ENCODE measurements around the gene TAAR5. TPM values are rescaled to one million over a fixed set of nuclear protein-coding genes. Genes with fewer than 3 reads are reported as not detected.

The TAAR5 gene
- polyA plus RNA-seq, 1 experiment = not detected

GRCh38 chr6:132623106-132623845 is 33.7 kb upstream of the TAAR5 start:
- Histone ChIP-seq H3K4me3 (ENCODE audit: low read depth, low read length) (no peak overlapping the region), H3K27me3 (ENCODE audit: control insufficient read depth, insufficient read depth, low read length) (no peaks in the 10 kb centered on the region), H3K36me3 (ENCODE audit: control insufficient read depth, insufficient read depth, low read length) (no peaks in the 10 kb centered on the region)
- TF ChIP-seq, protein P1, sequence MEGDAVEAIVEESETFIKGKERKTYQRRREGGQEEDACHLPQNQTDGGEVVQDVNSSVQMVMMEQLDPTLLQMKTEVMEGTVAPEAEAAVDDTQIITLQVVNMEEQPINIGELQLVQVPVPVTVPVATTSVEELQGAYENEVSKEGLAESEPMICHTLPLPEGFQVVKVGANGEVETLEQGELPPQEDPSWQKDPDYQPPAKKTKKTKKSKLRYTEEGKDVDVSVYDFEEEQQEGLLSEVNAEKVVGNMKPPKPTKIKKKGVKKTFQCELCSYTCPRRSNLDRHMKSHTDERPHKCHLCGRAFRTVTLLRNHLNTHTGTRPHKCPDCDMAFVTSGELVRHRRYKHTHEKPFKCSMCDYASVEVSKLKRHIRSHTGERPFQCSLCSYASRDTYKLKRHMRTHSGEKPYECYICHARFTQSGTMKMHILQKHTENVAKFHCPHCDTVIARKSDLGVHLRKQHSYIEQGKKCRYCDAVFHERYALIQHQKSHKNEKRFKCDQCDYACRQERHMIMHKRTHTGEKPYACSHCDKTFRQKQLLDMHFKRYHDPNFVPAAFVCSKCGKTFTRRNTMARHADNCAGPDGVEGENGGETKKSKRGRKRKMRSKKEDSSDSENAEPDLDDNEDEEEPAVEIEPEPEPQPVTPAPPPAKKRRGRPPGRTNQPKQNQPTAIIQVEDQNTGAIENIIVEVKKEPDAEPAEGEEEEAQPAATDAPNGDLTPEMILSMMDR (IDR thresholded peaks at IDR 0.05; ENCODE audit: insufficient read depth, low read depth, low read length) = no peak
- CTCF ChIA-PET = no interaction called here
- no peak for DNase-seq (ENCODE audit: low read depth)
- POLR2A ChIA-PET = interaction anchor here (0.6 kb wide), 1 partner anchor 41 kb away, joined by 6 read pairs; no protein-coding TSS in a partner anchor

GRCh38 chr6:132616677-132617076 is 27.1 kb upstream of the TAAR5 start:
- no peaks in the 10 kb centered on the region for H3K27me3 ChIP-seq (ENCODE audit: control insufficient read depth, insufficient read depth, low read length)
- DNase-seq (ENCODE audit: low read depth) = no peak
- H3K4me3 ChIP-seq (ENCODE audit: low read depth, low read length) = no peak overlapping the region
- ChIA-PET CTCF (no interaction called here), POLR2A (no interaction called here)
- no peaks in the 10 kb centered on the region for H3K36me3 ChIP-seq (ENCODE audit: control insufficient read depth, insufficient read depth, low read length)
- TF ChIP-seq, protein P1 (IDR thresholded peaks at IDR 0.05; ENCODE audit: insufficient read depth, low read depth, low read length) = no peak

DNA sequence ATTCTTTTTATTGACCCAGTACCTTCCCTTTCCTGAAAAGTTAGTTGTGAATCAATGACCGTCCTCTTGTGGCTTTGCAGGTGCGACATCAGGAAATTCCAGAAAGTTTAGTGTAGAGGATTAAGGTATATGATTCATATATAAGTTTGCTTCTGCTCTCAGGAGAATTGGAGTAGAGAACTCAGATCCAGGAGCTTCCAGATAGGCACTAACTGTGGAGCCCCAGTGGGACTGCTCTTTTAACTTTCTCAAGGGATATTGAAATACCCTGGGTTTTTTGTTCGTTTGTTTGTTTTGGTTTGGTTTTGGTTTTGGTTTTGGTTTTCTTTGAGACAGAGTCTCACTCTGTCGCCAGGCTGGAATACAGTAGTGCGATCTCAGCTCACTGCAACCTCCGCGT is 25.0 kb upstream of the TAAR5 start:
- Histone ChIP-seq H3K4me3 (ENCODE audit: low read depth, low read length) (no peak overlapping the region), H3K27me3 (ENCODE audit: control insufficient read depth, insufficient read depth, low read length) (no peaks in the 10 kb centered on the region), H3K36me3 (ENCODE audit: control insufficient read depth, insufficient read depth, low read length) (no peaks in the 10 kb centered on the region)
- TF ChIP-seq, protein P1 (IDR thresholded peaks at IDR 0.05; ENCODE audit: insufficient read depth, low read depth, low read length) = no peak
- DNase-seq (ENCODE audit: low read depth) = no peak
- POLR2A ChIA-PET = no interaction called here
- CTCF ChIA-PET = no interaction called here

DNA sequence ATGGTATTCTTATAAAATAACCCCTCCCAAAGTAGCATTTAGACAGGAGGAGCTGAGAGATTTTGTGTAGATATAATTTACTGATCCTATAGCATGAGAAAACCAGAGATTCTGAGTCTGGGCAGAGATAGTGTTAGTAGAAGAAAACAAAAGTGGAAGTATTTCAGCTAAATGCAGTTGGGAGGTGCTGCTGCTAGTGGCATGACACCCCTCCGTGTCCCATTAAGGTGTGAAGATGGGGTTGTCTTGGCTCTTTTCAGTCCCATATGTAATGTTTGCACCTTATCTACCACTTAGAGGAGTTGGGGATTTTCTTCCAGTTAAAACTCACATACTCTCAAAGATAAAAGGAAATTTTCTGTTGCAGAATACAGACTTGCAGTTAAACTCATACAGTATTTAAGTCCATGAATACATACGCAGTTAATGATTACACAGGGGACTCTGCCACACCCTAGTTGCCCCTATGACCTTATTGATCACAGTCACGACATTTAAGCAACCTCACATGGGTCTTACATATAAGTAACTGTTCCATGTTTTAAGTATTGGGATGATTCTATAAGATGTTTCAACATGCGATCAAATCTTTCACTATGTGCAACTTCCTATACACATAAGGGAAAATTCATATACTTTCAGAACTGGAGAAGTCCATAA is 23.0 kb upstream of the TAAR5 start:
- ChIA-PET CTCF (interaction anchor here (1.4 kb wide), 1 partner anchor 333 kb away, joined by 3 read pairs; no protein-coding TSS in a partner anchor), POLR2A (no interaction called here)
- DNase-seq (ENCODE audit: low read depth) = no peak
- TF ChIP-seq, protein P1 (IDR thresholded peaks at IDR 0.05; ENCODE audit: insufficient read depth, low read depth, low read length) = no peak
- no peaks in the 10 kb centered on the region for H3K27me3 ChIP-seq (ENCODE audit: control insufficient read depth, insufficient read depth, low read length)
- no peak overlapping the region for H3K4me3 ChIP-seq (ENCODE audit: low read depth, low read length)
- H3K36me3 ChIP-seq (ENCODE audit: control insufficient read depth, insufficient read depth, low read length) = no peaks in the 10 kb centered on the region

DNA sequence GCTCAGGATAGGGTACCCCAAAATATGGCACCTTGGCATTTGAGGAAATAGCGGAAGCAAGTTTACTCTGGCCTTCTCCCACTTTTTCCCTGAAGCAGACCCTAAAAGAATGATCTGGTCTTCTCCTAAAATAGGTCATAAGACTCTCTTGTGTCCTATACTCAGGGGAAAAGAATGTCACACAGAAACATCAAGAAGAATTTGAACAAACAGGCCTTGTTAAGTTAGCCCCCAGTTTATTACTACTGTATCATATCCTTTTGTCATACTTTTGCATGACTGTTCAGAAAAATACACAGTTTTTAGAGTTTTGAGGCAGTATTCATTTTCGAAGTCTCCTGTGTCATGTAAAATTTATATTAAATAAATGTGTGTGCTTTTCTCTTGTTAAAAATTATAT is 22.1 kb upstream of the TAAR5 start:
- ChIA-PET CTCF (no interaction called here), POLR2A (no interaction called here)
- no peaks in the 10 kb centered on the region for H3K27me3 ChIP-seq (ENCODE audit: control insufficient read depth, insufficient read depth, low read length)
- TF ChIP-seq, protein P1 (IDR thresholded peaks at IDR 0.05; ENCODE audit: insufficient read depth, low read depth, low read length) = no peak
- H3K4me3 ChIP-seq (ENCODE audit: low read depth, low read length) = no peak overlapping the region
- DNase-seq (ENCODE audit: low read depth) = no peak
- no peaks in the 10 kb centered on the region for H3K36me3 ChIP-seq (ENCODE audit: control insufficient read depth, insufficient read depth, low read length)
